ENCODE results near the gene TTC6.

The TTC6 gene

GRCh38 chr14:37569729-37570128 lies 25.7 kb upstream of the TTC6 start:
- H3K36me3 ChIP-seq (ENCODE audit: insufficient read depth, low read length) = no peaks in the 10 kb centered on the region
- no peaks in the 10 kb centered on the region for H3K27me3 ChIP-seq (ENCODE audit: insufficient read depth, low read length, poor library complexity)
- H3K4me3 ChIP-seq (ENCODE audit: low read depth in 1 of 2, low read length in 2 of 2) = no peak overlapping the region
- H3K27ac ChIP-seq (ENCODE audit: low read length) = no peak overlapping the region
- no peak overlapping the region for H3K4me2 ChIP-seq (ENCODE audit: insufficient read depth, low read length)
- no peaks in the 10 kb centered on the region for H3K9me3 ChIP-seq (ENCODE audit: insufficient read depth, low read length, severe bottlenecking)
- H3K4me1 ChIP-seq (ENCODE audit: insufficient read depth, low read length) = no peaks in the 10 kb centered on the region
- H2AFZ ChIP-seq (ENCODE audit: low read depth, low read length) = no peak overlapping the region
- DNase-seq (no peak), ATAC-seq (ENCODE audit: insufficient read depth, low read depth) (no peak)
- TF ChIP-seq EZH2 (IDR thresholded peaks at IDR 0.05; ENCODE audit: borderline replicate concordance, low read depth, low read length, severe bottlenecking) = no peak
- TF ChIP-seq CTCF (IDR thresholded peaks at IDR 0.05; ENCODE audit: borderline replicate concordance, extremely low read depth, low read length, poor library complexity, severe bottlenecking) = no peak
- H3K79me2 ChIP-seq (ENCODE audit: insufficient read depth, low read length) = no peaks in the 10 kb centered on the region
- no peaks in the 10 kb centered on the region for H4K20me1 ChIP-seq (ENCODE audit: insufficient read depth, low read length)
- H3K9ac ChIP-seq (ENCODE audit: low read depth, low read length) = no peak overlapping the region

- no peaks in the 10 kb centered on the region for H4K20me1 ChIP-seq (ENCODE audit: insufficient read depth, low read length)
- no peak for ATAC-seq (ENCODE audit: insufficient read depth, low read depth)
- no peak for TF ChIP-seq CTCF (IDR thresholded peaks at IDR 0.05; ENCODE audit: borderline replicate concordance, extremely low read depth, low read length, poor library complexity, severe bottlenecking)
- no peak for TF ChIP-seq EZH2 (IDR thresholded peaks at IDR 0.05; ENCODE audit: borderline replicate concordance, low read depth, low read length, severe bottlenecking)
These were observed 24.0 kb upstream of the TTC6 start for GRCh38 chr14:37571391-37571790.

GRCh38 chr14:37573356-37573755 lies 22.1 kb upstream of the TTC6 start:
- no peak overlapping the region for H3K4me3 ChIP-seq (ENCODE audit: low read depth in 1 of 2, low read length in 2 of 2)
- TF ChIP-seq CTCF (IDR thresholded peaks at IDR 0.05; ENCODE audit: borderline replicate concordance, extremely low read depth, low read length, poor library complexity, severe bottlenecking) (no peak), EZH2 (IDR thresholded peaks at IDR 0.05; ENCODE audit: borderline replicate concordance, low read depth, low read length, severe bottlenecking) (no peak)
- H3K27ac ChIP-seq (ENCODE audit: low read length) = no peak overlapping the region
- H3K79me2 ChIP-seq (ENCODE audit: insufficient read depth, low read length) = no peaks in the 10 kb centered on the region
- H3K9me3 ChIP-seq (ENCODE audit: insufficient read depth, low read length, severe bottlenecking) = no peaks in the 10 kb centered on the region
- no peak overlapping the region for H3K9ac ChIP-seq (ENCODE audit: low read depth, low read length)
- H3K27me3 ChIP-seq (ENCODE audit: insufficient read depth, low read length, poor library complexity) = no peaks in the 10 kb centered on the region
- no peak for ATAC-seq (ENCODE audit: insufficient read depth, low read depth)
- no peak overlapping the region for H3K4me2 ChIP-seq (ENCODE audit: insufficient read depth, low read length)
- no peaks in the 10 kb centered on the region for H3K4me1 ChIP-seq (ENCODE audit: insufficient read depth, low read length)
- no peaks in the 10 kb centered on the region for H4K20me1 ChIP-seq (ENCODE audit: insufficient read depth, low read length)
- no peaks in the 10 kb centered on the region for H3K36me3 ChIP-seq (ENCODE audit: insufficient read depth, low read length)
- no peak overlapping the region for H2AFZ ChIP-seq (ENCODE audit: low read depth, low read length)
- DNase-seq = no peak

More at GRCh38 chr14:37571391-37571790, 24.0 kb upstream of the TTC6 start:
- Histone ChIP-seq H3K9ac (ENCODE audit: low read depth, low read length) (no peak overlapping the region), H3K79me2 (ENCODE audit: insufficient read depth, low read length) (no peaks in the 10 kb centered on the region), H3K27ac (ENCODE audit: low read length) (no peak overlapping the region), H3K36me3 (ENCODE audit: insufficient read depth, low read length) (no peaks in the 10 kb centered on the region), H3K27me3 (ENCODE audit: insufficient read depth, low read length, poor library complexity) (no peaks in the 10 kb centered on the region), H3K4me1 (ENCODE audit: insufficient read depth, low read length) (no peaks in the 10 kb centered on the region), H3K4me3 (ENCODE audit: low read depth in 1 of 2, low read length in 2 of 2) (no peak overlapping the region), H3K9me3 (ENCODE audit: insufficient read depth, low read length, severe bottlenecking) (no peaks in the 10 kb centered on the region), H3K4me2 (ENCODE audit: insufficient read depth, low read length) (no peak overlapping the region), H2AFZ (ENCODE audit: low read depth, low read length) (no peak overlapping the region)
- DNase-seq = no peak

GRCh38 chr14:37579274-37579673 lies 16.2 kb upstream of the TTC6 start:
- Histone ChIP-seq H3K27me3 (ENCODE audit: insufficient read depth, low read length, poor library complexity) (no peaks in the 10 kb centered on the region), H3K36me3 (ENCODE audit: insufficient read depth, low read length) (no peaks in the 10 kb centered on the region), H3K4me1 (ENCODE audit: insufficient read depth, low read length) (no peaks in the 10 kb centered on the region), H3K79me2 (ENCODE audit: insufficient read depth, low read length) (no peaks in the 10 kb centered on the region), H3K4me3 (ENCODE audit: low read depth in 1 of 2, low read length in 2 of 2) (no peak overlapping the region), H3K27ac (ENCODE audit: low read length) (no peak overlapping the region), H2AFZ (ENCODE audit: low read depth, low read length) (no peak overlapping the region), H3K9ac (ENCODE audit: low read depth, low read length) (no peak overlapping the region), H4K20me1 (ENCODE audit: insufficient read depth, low read length) (no peaks in the 10 kb centered on the region), H3K9me3 (ENCODE audit: insufficient read depth, low read length, severe bottlenecking) (no peaks in the 10 kb centered on the region), H3K4me2 (ENCODE audit: insufficient read depth, low read length) (no peak overlapping the region)
- DNase-seq (no peak), ATAC-seq (ENCODE audit: insufficient read depth, low read depth) (no peak)
- TF ChIP-seq EZH2 (IDR thresholded peaks at IDR 0.05; ENCODE audit: borderline replicate concordance, low read depth, low read length, severe bottlenecking) (no peak), CTCF (IDR thresholded peaks at IDR 0.05; ENCODE audit: borderline replicate concordance, extremely low read depth, low read length, poor library complexity, severe bottlenecking) (no peak)

Data from DND-41 (cell line).